HG03045 (cell line): Measurements from ENCODE around the gene CCR5AS.
"Not testable (repeated sequence)": the region's sequence is repeated elsewhere in the genome, so short reads cannot be mapped to it uniquely, and the experiment has no call there.

Source experiments
- ATAC-seq: cut with Tn5 transposase; IDR thresholded peaks from one replicate; pipeline ENCODE4 v1.9.1; 2021; ENCODE audit warnings: mild to moderate bottlenecking, moderate library complexity; ENCODE audit not compliant: unreplicated experiment

Gene CCR5AS

GRCh38 chr3:46358466-46358865 is 48.4 kb downstream of the CCR5AS start:
- ATAC-seq: no peak

DNA sequence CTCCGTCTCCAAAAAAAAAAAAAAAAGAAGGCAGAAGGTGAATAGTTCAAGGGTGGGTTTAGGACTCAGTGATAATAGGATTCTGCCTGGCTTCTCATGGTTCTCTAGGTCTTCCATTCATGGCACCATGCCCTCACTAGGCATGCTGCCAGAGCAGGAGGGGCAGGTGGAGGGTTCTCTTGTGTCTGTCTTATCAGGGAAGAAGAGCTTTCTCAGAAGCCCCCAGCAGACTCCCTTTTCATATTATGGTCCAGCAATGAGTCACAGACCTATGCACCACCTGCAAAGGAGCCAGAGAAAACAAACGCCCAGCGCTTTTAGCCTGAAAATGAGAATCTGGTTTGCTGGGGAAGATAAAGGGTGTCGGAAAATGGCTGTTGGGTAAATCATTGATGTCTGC is 50.0 kb downstream of the CCR5AS start:
- no peak for ATAC-seq

DNA sequence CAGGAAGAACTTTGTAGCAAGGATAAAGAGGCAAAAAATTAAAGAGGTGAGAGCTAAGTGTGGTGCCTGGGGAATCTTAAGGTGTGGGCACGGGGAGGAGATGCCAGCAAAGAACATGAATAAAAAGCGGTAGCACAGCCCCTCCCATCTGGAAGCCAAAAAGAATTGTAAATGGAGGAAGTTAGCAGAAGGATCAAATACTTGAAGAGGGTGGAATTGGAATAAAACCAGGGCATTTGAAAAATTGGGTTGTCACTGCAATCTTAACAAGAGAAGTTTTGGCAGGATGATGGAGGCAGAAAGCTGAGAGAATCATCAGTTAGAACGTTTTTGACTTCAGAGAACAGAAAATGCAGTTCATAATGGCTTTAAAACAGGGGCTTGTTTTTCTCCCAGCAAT is 50.6 kb downstream of the CCR5AS start:
- ATAC-seq: no peak

- ATAC-seq: no peak
These were observed 51.9 kb downstream of the CCR5AS start for GRCh38 chr3:46354984-46355383.

- no peak for ATAC-seq
These were observed 52.4 kb downstream of the CCR5AS start for GRCh38 chr3:46354478-46354877.

DNA sequence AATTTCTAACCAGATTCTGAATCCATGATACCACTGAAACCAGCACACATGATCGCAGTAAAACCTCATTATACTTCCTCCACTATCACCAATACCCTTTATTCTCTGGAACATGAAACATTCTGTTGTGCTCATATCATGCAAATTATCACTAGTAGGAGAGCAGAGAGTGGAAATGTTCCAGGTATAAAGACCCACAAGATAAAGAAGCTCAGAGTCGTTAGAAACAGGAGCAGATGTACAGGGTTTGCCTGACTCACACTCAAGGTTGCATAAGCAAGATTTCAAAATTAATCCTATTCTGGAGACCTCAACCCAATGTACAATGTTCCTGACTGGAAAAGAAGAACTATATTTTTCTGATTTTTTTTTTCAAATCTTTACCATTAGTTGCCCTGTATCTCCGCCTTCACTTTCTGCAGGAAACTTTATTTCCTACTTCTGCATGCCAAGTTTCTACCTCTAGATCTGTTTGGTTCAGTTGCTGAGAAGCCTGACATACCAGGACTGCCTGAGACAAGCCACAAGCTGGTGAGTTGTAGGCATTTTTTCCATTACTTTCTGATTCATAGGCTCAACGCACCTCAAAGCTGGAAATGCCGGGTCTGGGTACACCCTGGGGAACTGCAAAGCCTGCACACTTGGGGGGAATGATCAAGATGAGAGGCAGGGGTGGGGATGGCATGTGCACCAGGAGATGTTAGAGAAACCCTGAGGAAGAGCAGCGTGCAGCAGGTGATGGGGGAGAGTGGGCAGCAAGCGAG is 53.0 kb downstream of the CCR5AS start, which contains the start of gene CCR2:
Gene CCR2 (plus strand): TSS at position 465 of the 764 bp plus-strand sequence. CDS start 3,417 bp downstream, outside the sequence.
- no peak for ATAC-seq

- no peak for ATAC-seq
These were observed 53.8 kb downstream of the CCR5AS start for GRCh38 chr3:46353090-46353489.

DNA sequence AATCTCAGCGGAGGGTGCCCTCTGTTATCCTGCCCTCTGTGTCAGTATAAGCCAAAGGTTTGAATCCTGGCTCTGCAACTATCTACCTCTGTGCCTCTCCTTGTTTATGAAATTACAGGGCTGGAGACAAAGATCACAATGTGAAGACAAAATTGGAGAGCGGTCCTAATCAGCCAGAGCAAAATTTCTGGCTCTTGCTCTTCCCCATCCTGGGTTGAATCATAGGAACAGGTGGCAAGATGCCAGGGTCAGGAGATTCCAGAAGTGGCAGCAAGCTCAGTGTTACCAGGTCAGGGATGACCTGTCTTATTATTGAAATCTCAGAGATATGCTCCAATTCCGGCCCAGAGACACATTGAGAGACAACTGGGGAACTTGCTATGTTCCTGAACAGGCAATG is 55.2 kb downstream of the CCR5AS start:
- ATAC-seq: no peak

DNA sequence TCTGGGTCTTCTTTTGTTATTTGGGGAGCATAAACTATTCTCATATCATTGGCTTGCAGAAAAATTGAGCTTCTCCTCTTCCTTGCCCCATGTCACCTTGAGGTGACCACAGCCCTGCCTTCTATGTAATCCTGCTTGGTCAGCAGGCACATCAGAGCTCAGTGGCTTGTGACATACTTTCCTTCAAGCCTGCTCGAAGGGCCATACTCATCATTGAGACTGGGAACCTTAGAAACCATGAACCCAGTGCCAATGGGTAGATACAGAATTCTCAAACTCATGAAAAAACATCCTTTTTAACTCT is 56.7 kb downstream of the CCR5AS start:
- peak; percentile 19 for ATAC-seq

- peak; percentile 75 for ATAC-seq
These were observed 57.2 kb downstream of the CCR5AS start for GRCh38 chr3:46349484-46350261.

DNA sequence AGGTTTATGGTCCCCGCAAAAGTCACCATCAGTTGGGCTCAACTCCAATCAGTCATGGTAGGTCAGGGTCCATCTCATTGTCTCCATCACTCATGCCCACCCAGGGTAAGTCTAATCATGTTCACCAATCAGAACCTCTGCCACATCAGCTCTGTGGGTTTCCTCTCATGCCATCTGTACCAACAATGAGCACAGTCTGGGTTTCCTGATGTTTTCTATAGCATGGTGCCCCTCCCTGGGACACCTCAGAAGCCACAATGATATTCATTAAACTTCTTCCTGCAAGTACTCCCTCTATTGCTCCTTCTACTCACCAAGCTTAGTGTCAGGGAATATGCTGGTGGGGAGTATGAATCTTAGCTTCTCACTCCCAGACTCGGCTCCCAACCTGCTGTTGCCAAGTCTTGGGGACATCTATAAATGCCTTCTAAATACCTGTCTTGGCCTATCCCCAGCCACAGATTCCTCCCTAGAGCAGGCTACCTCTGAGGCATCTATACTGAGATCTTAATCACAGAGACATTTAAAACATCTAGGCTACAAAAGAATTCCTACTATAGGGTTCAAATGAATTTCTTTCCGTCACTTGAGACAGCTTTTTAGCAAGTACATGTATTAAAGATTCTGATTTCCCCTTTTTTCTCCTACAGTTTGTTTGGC is 57.9 kb downstream of the CCR5AS start:
- ATAC-seq: no peak

GRCh38 chr3:46344476-46344875 is 62.4 kb downstream of the CCR5AS start:
- ATAC-seq: no peak

DNA sequence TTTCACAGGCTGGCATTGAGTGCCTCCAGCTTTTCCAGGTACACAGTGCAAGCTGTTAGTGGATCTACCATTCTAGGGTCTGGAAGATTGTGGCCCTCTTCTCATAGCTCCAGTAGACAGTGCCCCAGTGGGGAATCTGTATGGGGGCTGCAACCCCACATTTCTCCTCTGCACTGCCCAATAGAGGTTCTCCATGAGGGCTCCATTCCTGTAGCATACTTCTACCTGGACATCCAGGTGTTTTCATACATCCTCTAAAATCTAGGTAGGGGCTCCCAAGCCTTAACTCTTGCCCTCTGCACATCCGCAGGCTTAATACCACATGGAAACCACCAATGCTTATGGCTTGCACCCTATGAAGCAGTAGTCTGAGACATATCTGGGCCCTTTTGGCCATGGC is 68.0 kb downstream of the CCR5AS start:
- ATAC-seq: no peak

DNA sequence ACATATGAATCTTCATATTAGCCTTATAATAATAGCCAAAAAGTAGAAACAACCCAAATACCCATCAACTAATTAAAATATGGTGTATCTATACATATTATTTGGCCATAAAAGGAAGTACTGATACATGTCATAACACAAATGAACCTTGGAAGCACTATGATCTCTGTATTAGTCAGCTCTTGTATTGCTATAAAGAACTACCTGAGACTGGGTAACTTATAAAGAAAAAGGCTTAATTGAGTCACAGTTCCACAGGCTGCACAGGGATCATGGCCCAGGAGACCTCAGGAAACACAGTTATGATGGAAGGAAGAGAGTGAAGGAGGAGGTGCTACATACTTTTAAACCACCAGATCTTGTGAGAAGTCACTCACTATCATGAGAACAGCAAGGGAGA is 69.0 kb downstream of the CCR5AS start:
- ATAC-seq: no peak

DNA sequence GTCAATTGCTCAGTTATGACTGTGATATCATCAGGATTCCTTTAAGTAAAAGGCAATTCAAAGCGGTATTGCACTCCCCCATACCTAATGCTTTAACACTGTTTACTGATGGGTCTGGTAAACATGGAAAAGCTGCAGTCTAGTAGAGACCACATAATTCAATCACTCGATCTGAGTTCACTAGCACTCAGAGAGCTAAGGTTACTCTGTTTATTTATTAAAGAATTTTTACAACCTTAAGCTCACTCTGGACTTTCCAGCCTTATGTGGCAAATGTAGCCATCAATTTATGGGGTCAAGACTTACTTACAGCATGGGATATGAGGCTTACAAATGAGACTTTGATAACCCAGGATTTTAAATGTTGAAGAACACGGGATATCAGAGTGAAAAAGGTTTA is 71.3 kb downstream of the CCR5AS start:
- no peak for ATAC-seq

DNA sequence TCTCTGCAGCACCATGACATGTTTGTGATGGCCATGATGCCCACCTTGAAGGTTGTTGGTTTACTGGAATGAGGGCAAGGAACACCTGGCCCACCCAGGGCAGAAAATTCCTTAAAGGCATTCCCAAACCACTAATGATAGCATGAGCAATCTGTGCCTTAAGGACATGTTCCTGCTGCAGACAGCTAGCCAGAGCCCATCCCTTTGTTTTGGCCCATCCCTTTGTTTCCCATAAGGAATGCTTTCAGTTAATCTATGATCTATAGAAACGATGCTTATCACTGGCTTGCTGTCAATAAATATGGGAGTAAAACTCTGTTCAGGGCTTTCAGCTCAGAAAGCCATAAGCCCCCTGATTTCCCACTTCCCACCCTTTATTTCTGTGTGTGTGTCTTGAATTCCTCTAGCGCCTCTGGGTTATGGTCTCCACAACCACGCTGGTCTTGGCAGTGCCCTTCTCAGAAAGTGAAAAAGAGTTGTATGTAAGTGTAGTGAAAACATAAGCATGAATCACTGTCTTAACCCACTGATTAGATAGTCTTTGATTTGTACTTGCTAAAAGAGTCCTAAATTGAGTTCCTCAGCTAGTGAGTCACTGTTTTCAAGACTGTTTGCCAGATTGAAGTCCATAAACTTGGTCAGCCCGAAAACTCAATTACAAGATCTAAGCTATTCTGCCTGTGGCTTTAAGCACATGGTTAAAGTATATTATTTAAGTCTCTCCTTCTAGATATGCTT is 72.0 kb downstream of the CCR5AS start:
- no peak for ATAC-seq

GRCh38 chr3:46330676-46331075 is 76.2 kb downstream of the CCR5AS start:
- not testable (repeated sequence) for ATAC-seq

DNA sequence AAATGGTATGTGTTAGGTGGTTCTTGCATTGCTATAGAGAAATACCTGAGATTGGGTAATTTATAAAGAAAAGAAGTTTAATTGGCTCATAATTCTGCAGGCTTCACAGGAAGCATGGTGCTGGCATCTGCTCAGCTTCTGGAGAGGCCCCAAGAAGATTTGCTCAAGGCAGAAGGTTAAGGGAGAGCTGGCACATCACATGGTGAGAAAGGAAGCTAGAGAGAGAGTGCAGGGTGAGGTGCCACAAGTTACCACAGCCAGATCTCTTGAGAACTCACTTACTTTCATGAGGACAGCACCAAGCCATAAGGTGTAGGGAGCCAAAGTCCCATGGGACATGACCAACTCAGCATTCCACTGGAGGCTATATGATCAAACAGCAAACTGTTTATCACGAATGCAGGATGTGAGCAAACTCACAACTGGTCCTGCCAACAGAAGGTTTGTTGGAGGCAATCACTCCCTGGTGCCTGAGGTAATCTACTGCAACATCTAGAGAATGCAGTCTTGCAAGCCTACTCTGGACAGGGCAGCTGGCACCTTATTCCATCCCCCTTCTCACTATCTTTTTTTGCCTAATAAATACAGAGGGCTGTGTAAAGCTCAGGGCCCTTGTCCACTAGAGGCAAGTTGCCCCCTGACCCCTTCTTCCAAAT is 81.1 kb downstream of the CCR5AS start:
- ATAC-seq: no peak

GRCh38 chr3:46324036-46324435 is 82.8 kb downstream of the CCR5AS start:
- ATAC-seq: no peak

- no peak for ATAC-seq
These were observed 85.3 kb downstream of the CCR5AS start for GRCh38 chr3:46321461-46322104.
